Mesenchymal stem cell (in vitro differentiated cells and primary cell): ENCODE results near the gene RPGRIP1L.

Source experiments
- DNase-seq: peaks from one replicate; pipeline ENCODE4 v3.0.0-alpha.2; 2013
- H2AFZ ChIP-seq: one replicate; pipeline ENCODE4 v1.6.1; 2013; ENCODE audit warnings: low read depth, mild to moderate bottlenecking, control low read depth, inconsistent platforms, low read length, moderate library complexity
- H2AK5ac ChIP-seq: 2 replicates; pipeline ENCODE4 v1.6.1; 2013; ENCODE audit warnings: low read length, moderate library complexity, mild to moderate bottlenecking, inconsistent platforms; ENCODE audit not compliant: severe bottlenecking
- H2BK120ac ChIP-seq: one replicate; pipeline ENCODE4 v1.6.1; 2013; ENCODE audit warnings: low read depth, mild to moderate bottlenecking, inconsistent platforms, low read length, moderate library complexity
- H2BK12ac ChIP-seq, 2 experiments: one replicate each; pipeline ENCODE4 v1.6.1; 2013; ENCODE audit warnings: inconsistent platforms in 2 of 2, low read length in 2 of 2, mild to moderate bottlenecking in 2 of 2, moderate library complexity in 2 of 2, control low read depth in 1 of 2
- H2BK15ac ChIP-seq: one replicate; pipeline ENCODE4 v1.6.1; 2013; ENCODE audit warnings: mild to moderate bottlenecking, low read depth, inconsistent platforms; ENCODE audit not compliant: poor library complexity, severe bottlenecking
- H2BK5ac ChIP-seq: 2 replicates; pipeline ENCODE4 v1.6.1; 2013; ENCODE audit warnings: low read depth, mild to moderate bottlenecking, low read length, control low read depth, inconsistent platforms; ENCODE audit not compliant: poor library complexity, severe bottlenecking
- H3K14ac ChIP-seq, 2 experiments: one replicate each; pipeline ENCODE4 v1.6.1; 2013; ENCODE audit warnings: inconsistent platforms in 2 of 2, low read length in 2 of 2, control low read depth in 1 of 2, mild to moderate bottlenecking in 1 of 2, moderate library complexity in 1 of 2
- H3K18ac ChIP-seq, 2 experiments: one replicate each; pipeline ENCODE4 v1.6.1; 2013; ENCODE audit warnings: inconsistent platforms in 2 of 2, low read length in 2 of 2, control low read depth in 1 of 2, low read depth in 1 of 2, mild to moderate bottlenecking in 1 of 2
- H3K23ac ChIP-seq, 2 experiments: one replicate each; pipeline ENCODE4 v1.6.1; 2013; ENCODE audit warnings: inconsistent platforms in 2 of 2, low read length in 2 of 2, mild to moderate bottlenecking in 2 of 2, moderate library complexity in 2 of 2, control low read depth in 1 of 2
- H3K27ac ChIP-seq: 2 replicates; pipeline ENCODE4 v1.5.1; 2013; ENCODE audit warnings: mild to moderate bottlenecking, moderate library complexity, low read length, control low read depth, inconsistent platforms; ENCODE audit not compliant: poor library complexity, severe bottlenecking
- H3K27me3 ChIP-seq, 2 experiments: 2 replicates each; pipeline versions ENCODE4 v1.6.1 to v1.7.0; 2013; ENCODE audit warnings: low read length in 2 of 2, mild to moderate bottlenecking in 2 of 2, moderate library complexity in 2 of 2, control low read depth in 1 of 2, inconsistent platforms in 1 of 2; ENCODE audit not compliant: control insufficient read depth in 1 of 2, insufficient read depth in 1 of 2
- H3K36me3 ChIP-seq, 2 experiments: 2 replicates each; pipeline versions ENCODE4 v1.6.1 to v1.7.0; 2013; ENCODE audit warnings: low read length in 2 of 2, control low read depth in 1 of 2, inconsistent platforms in 1 of 2, low read depth in 1 of 2, mild to moderate bottlenecking in 1 of 2; ENCODE audit not compliant: insufficient read depth in 2 of 2, control insufficient read depth in 1 of 2
- H3K4ac ChIP-seq, 2 experiments: one replicate each; pipeline ENCODE4 v1.6.1; 2013; ENCODE audit warnings: inconsistent platforms in 2 of 2, low read length in 2 of 2, mild to moderate bottlenecking in 2 of 2, moderate library complexity in 2 of 2, control low read depth in 1 of 2, low read depth in 1 of 2
- H3K4me1 ChIP-seq: 2 replicates; pipeline ENCODE4 v1.6.1; 2013; ENCODE audit warnings: low read depth, low read length, control low read depth; ENCODE audit not compliant: control insufficient read depth, insufficient read depth
- H3K4me2 ChIP-seq: 2 replicates; pipeline ENCODE4 v1.6.1; 2013; ENCODE audit warnings: low read length, mild to moderate bottlenecking, inconsistent platforms; ENCODE audit not compliant: poor library complexity, severe bottlenecking
- H3K4me3 ChIP-seq, 2 experiments: 2 replicates each; pipeline versions ENCODE4 v1.5.1 to v1.7.0; 2013; ENCODE audit warnings: low read length in 2 of 2, mild to moderate bottlenecking in 2 of 2, control low read depth in 1 of 2, low read depth in 1 of 2; ENCODE audit not compliant: insufficient read depth in 1 of 2
- H3K79me1 ChIP-seq: replicated peaks from 2 replicates; pipeline ENCODE4 v1.6.1; 2013; ENCODE audit warnings: mild to moderate bottlenecking, control low read depth, low read length, inconsistent platforms; ENCODE audit not compliant: poor library complexity, severe bottlenecking
- H3K9ac ChIP-seq: 2 replicates; pipeline ENCODE4 v1.7.0; 2013; ENCODE audit warnings: mild to moderate bottlenecking, low read length, moderate library complexity
- H3K9me3 ChIP-seq: 2 replicates; pipeline ENCODE4 v1.7.0; 2013; ENCODE audit warnings: mild to moderate bottlenecking, low read length; ENCODE audit not compliant: control insufficient read depth
- H4K8ac ChIP-seq: one replicate; pipeline ENCODE4 v1.6.1; 2013; ENCODE audit warnings: inconsistent platforms, mild to moderate bottlenecking, low read length, moderate library complexity
- H4K91ac ChIP-seq: one replicate; pipeline ENCODE4 v1.6.1; 2013; ENCODE audit warnings: mild to moderate bottlenecking, low read length, inconsistent platforms
- WGBS: methylation state at CpG from one replicate; pipeline ENCODE4 v1.1.7; 2013; ENCODE audit warnings: mixed read lengths; 5-methylcytosine and 5-hydroxymethylcytosine counted together

The RPGRIP1L gene

DNA sequence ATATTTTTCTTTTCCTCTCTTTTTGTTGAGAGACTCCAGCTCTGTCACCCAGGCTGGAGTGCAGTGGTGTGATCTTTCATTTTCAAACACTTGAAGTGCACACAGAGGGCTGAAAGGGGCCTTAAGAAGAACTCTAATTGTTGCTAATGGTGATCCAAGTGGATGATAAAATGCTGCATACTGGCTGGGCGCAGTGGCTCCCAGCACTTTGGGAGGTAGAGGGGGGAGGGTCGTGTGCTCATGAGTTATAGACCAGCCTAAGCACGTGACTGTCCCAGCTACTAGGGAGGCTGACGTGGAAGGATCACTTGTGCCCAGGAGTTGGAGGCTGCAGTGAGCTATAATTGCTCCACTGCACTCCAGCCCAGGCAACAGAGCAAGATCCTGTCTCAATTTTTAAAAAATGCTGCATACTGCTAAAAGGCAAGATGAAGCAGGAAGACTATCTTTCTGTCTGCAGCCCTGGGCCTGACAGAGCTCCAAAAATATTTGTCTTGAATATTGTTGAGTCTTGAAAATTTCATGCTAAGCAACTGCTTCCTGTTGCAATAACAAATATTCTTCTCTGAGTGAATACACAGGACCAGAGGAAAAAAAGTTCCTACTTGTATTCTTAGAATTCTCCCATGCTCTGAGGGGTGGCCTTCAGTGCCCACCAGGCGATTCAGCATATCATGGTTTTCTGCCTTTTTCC lies 137.0 kb downstream of the RPGRIP1L start:
- Histone ChIP-seq H3K27me3 (peaks cover 3 to 9% of the 10 kb centered on the region in 2 experiments), H3K4me2 (no peak overlapping the region), H2BK5ac (no peak overlapping the region), H3K36me3 (no peaks in the 10 kb centered on the region), H3K4me3 (no peak overlapping the region), H2AK5ac (no peak overlapping the region), H3K27ac (no peak overlapping the region), H2AFZ (no peak overlapping the region), H3K14ac (no peak overlapping the region), H3K79me1 (no peaks in the 10 kb centered on the region), H4K91ac (no peak overlapping the region), H3K9ac (no peak overlapping the region), H3K4me1 (no peaks in the 10 kb centered on the region), H3K4ac (no peak overlapping the region), H4K8ac (no peak overlapping the region), H2BK120ac (no peak overlapping the region), H3K23ac (no peak overlapping the region), H2BK15ac (no peak overlapping the region), H3K9me3 (peaks cover 18% of the 10 kb centered on the region), H2BK12ac (no peak overlapping the region), H3K18ac (no peak overlapping the region)
- no peak for DNase-seq
- WGBS, result 53% methylated on average over 5 of the region's 5 CpGs

DNA sequence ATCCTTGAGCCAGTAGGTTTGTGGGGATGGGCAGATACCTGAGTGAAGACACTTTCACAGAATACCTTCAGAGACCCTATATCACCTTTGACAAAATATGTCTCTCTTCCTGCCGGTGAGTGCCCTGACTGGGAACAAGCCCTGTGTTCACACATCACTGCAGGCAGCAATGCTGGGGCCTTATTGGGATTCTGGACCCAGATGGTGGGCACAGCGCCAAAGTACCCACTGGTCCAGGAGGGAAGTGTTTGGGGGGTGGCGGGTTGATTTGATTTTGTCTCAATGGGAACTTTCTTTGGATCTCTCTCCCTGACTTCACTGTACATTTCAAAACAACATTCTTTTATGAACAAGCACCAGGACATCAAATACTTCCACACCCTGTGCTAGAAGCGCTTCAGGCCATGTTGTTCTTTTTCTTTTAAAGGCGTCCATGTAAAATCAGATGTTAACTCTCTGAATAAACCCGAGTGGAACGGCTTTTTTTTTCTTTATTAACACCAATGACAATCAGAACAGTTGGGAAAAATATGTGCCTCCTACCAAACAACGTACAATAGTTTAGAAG lies 138.3 kb downstream of the RPGRIP1L start:
- no peak overlapping the region for H3K4me3 ChIP-seq
- no peak overlapping the region for H3K9ac ChIP-seq
- H3K14ac ChIP-seq, result no peak overlapping the region
- no peak overlapping the region for H2BK5ac ChIP-seq
- H3K27ac ChIP-seq, result no peak overlapping the region
- no peaks in the 10 kb centered on the region for H3K79me1 ChIP-seq
- H2BK120ac ChIP-seq, result no peak overlapping the region
- no peak overlapping the region for H3K23ac ChIP-seq
- H3K4me2 ChIP-seq, result no peak overlapping the region
- H4K8ac ChIP-seq, result no peak overlapping the region
- H3K36me3 ChIP-seq, result no peaks in the 10 kb centered on the region
- peaks cover 3 to 9% of the 10 kb centered on the region in 2 experiments for H3K27me3 ChIP-seq
- H2AK5ac ChIP-seq, result no peak overlapping the region
- H2BK12ac ChIP-seq, result no peak overlapping the region
- H4K91ac ChIP-seq, result no peak overlapping the region
- H3K4ac ChIP-seq, result no peak overlapping the region
- no peak for DNase-seq
- no peak overlapping the region for H2AFZ ChIP-seq
- no peaks in the 10 kb centered on the region for H3K4me1 ChIP-seq
- WGBS, result 77% methylated on average over 5 of the region's 8 CpGs
- no peak overlapping the region for H2BK15ac ChIP-seq
- H3K9me3 ChIP-seq, result peaks cover 5% of the 10 kb centered on the region
- no peak overlapping the region for H3K18ac ChIP-seq

- H3K14ac ChIP-seq, result no peak overlapping the region
- no peak overlapping the region for H2AK5ac ChIP-seq
- H3K4me1 ChIP-seq, result no peaks in the 10 kb centered on the region
- H3K9ac ChIP-seq, result no peak overlapping the region
- no peak overlapping the region for H3K23ac ChIP-seq
- no peaks in the 10 kb centered on the region for H3K79me1 ChIP-seq
- H4K91ac ChIP-seq, result no peak overlapping the region
- no peak overlapping the region for H3K4me3 ChIP-seq
- no peak overlapping the region for H4K8ac ChIP-seq
- H3K27me3 ChIP-seq, result peaks cover 0 to 3% of the 10 kb centered on the region in 2 experiments
- no peak overlapping the region for H2BK12ac ChIP-seq
- 75% methylated on average over 4 of the region's 4 CpGs for WGBS
- no peak overlapping the region for H3K27ac ChIP-seq
- no peak overlapping the region for H2BK5ac ChIP-seq
- no peaks in the 10 kb centered on the region for H3K9me3 ChIP-seq
- H2AFZ ChIP-seq, result no peak overlapping the region
- H2BK120ac ChIP-seq, result no peak overlapping the region
- no peaks in the 10 kb centered on the region for H3K36me3 ChIP-seq
- DNase-seq, result no peak
- H3K18ac ChIP-seq, result no peak overlapping the region
- no peak overlapping the region for H3K4me2 ChIP-seq
- no peak overlapping the region for H3K4ac ChIP-seq
- no peak overlapping the region for H2BK15ac ChIP-seq
Measured at GRCh38 chr16:53563426-53563825, 140.2 kb downstream of the RPGRIP1L start.

- Histone ChIP-seq H3K14ac (no peak overlapping the region), H3K4ac (no peak overlapping the region), H3K9me3 (no peaks in the 10 kb centered on the region), H3K4me2 (no peak overlapping the region), H2BK5ac (no peak overlapping the region), H4K8ac (no peak overlapping the region), H2AFZ (no peak overlapping the region), H2BK12ac (no peak overlapping the region), H3K23ac (no peak overlapping the region), H3K27me3 (no peaks in the 10 kb centered on the region), H3K79me1 (no peaks in the 10 kb centered on the region), H3K18ac (no peak overlapping the region), H2BK15ac (no peak overlapping the region), H3K9ac (no peak overlapping the region), H2AK5ac (no peak overlapping the region), H3K4me3 (no peak overlapping the region), H4K91ac (no peak overlapping the region), H3K4me1 (no peaks in the 10 kb centered on the region), H3K36me3 (no peaks in the 10 kb centered on the region), H3K27ac (no peak overlapping the region), H2BK120ac (no peak overlapping the region)
- WGBS, result 68% methylated on average over 5 of the region's 5 CpGs
- no peak for DNase-seq
Measured at GRCh38 chr16:53561101-53561888, 142.4 kb downstream of the RPGRIP1L start.
